NB4 (cell line): ENCODE measurements around the gene KCNH6.

Experiments used
- CTCF ChIP-seq: IDR thresholded peaks from one replicate; pipeline ENCODE4 v1.5.1; 2012; ENCODE audit warnings: low read depth, low read length
- MAX ChIP-seq: IDR thresholded peaks from 2 replicates; pipeline ENCODE4 v1.6.1; 2011; ENCODE audit warnings: low read depth, low read length
- MYC ChIP-seq: IDR thresholded peaks from 2 replicates; pipeline ENCODE4 v1.6.1; 2011; ENCODE audit warnings: low read depth, low read length
- POLR2A ChIP-seq: IDR thresholded peaks from 2 replicates; pipeline ENCODE4 v1.6.1; 2011; ENCODE audit warnings: mild to moderate bottlenecking; ENCODE audit not compliant: insufficient read length; ENCODE audit errors: extremely low read depth

- TF ChIP-seq CTCF (no peak), POLR2A (no peak), MAX (no peak), MYC (no peak)
Measured at GRCh38 chr17:63523253-63523855, at the start of gene KCNH6.
